HG02973 (cell line): ENCODE measurements around the gene IKZF1.

Experiments used
- ATAC-seq: cut with Tn5 transposase; IDR thresholded peaks from one replicate; pipeline ENCODE4 v1.9.1; 2021; ENCODE audit warnings: moderate library complexity; ENCODE audit not compliant: unreplicated experiment

IKZF1 gene

GRCh38 chr7:50404392-50404791 lies 99.9 kb downstream of the IKZF1 start:
- ATAC-seq: no peak

DNA sequence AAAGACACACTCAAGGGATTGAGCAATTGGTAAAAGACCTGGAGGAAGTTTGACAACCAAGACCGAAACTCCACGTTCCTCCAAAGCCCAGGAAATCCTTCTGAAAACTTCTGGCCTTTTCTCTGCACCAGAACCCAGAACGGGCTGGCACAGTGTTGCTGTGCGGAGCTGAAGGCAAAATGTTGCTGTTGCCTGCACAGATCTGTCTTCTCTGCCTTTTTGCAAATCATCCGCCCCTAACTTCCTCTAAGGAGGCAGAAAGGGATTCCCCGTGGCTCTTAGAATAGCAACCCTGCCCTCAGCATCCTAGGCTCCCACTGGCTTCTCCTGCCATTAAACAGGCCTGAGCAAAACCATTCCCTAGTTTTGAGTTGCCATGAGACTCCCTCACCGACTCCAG lies 100.7 kb downstream of the IKZF1 start:
- no peak for ATAC-seq

DNA sequence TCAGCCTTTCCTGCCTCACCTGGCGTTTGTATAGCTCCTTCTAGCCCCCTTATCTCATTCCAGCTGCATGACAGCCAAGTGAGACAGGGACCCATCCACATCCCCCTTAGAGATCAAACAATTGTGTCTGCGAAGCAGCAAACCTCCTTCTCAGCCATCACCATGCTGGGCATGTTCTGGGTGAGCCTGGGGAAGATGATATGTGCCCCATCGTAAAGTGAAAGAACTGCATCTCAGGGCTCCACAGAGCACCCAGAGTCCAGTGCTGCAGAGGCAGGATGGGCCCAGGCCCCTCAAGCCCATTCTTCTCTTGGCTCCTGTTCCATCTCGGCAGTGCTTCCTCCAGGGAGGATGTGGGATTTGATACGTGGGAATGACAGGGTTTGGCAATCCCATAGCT lies 102.4 kb downstream of the IKZF1 start:
- no peak for ATAC-seq

GRCh38 chr7:50409856-50410745 lies 105.6 kb downstream of the IKZF1 start:
- ATAC-seq: peak; percentile 50

GRCh38 chr7:50411332-50411731 lies 106.8 kb downstream of the IKZF1 start:
- ATAC-seq: no peak

GRCh38 chr7:50412973-50413372 lies 108.5 kb downstream of the IKZF1 start:
- no peak for ATAC-seq

- ATAC-seq: no peak
Observed at GRCh38 chr7:50413561-50413960, 109.0 kb downstream of the IKZF1 start.

- no peak for ATAC-seq
Observed at GRCh38 chr7:50415844-50416364, 111.4 kb downstream of the IKZF1 start.

- peak; percentile 80 for ATAC-seq
Observed at GRCh38 chr7:50416527-50417182, 112.1 kb downstream of the IKZF1 start.

GRCh38 chr7:50418086-50418515 lies 113.6 kb downstream of the IKZF1 start:
- ATAC-seq: peak; percentile 80

DNA sequence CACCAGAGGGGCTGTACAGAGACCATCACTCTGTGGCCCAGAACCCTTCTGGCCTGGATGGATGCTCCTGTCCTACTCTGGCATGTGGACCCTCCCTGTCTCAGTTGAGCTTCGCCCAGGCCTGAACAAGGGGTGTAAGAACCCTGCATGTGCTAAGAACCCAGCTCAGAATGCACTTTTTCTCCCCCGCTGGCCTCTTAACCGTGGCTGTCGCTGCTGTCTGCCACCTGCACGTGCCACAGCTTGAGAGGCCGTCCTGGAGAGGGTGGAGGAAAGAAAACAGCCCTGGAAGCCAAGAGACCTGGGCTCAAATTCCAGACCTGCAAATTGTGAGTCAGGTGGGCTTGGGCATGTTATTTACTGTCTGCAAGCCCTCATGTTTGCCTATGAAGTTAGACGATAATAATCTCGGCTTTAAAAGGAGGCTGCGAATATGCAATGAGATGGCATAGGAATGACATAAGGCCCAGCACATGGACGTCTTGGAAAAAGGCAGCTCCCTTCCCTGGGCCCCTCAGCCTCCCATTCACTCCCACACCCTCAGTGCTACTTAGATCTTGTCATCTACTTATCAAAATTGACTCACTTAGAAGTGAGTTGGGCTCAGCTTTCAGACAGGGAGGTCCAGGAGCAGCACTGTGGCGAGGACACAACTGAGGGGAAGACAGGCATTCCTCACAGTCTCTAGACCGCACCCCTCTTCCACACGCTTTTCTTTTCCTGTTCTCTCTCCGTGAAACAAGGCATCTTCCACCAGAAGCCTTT lies 114.2 kb downstream of the IKZF1 start:
- ATAC-seq: no peak

GRCh38 chr7:50421043-50421442 lies 116.5 kb downstream of the IKZF1 start:
- ATAC-seq: no peak

- no peak for ATAC-seq
Observed at GRCh38 chr7:50422858-50423257, 118.3 kb downstream of the IKZF1 start.

DNA sequence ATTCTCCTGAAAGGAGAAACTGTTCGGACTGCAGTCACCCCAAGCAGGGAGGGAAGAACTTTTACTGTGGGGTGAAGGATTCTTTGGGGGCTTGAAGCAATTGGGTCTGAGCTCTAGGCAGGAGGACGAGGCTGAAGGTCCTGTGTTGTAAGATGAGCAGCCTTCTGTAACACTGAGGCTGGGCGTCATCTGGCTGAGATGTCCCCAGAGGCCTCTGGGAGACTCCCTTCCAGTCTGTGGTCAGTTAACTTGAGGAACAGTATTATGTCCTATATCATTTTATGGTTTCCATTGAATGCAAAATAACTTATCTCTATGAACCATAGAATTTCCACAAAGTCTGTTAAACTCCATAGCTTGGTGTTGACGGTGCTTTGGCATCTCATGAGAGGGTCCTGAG lies 119.3 kb downstream of the IKZF1 start:
- ATAC-seq: no peak

DNA sequence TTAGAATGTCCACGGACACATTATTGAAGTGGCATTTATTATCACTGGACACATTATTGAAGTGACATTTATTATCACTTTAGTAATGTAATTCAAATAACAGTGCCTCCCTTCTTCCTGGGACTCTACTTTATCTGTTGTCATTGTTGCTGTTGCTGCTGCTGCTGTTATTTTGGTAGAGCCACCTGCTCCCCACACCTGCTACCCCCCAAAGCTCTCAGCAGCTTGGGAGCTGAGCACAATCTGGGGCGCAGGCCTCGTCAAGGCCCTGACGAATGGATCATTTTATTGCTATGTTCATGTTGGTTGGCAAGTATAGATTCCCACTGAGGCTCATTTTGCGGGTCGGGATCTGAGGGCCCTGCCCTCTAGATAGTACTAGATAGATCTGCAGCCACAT lies 120.8 kb downstream of the IKZF1 start:
- ATAC-seq: no peak

DNA sequence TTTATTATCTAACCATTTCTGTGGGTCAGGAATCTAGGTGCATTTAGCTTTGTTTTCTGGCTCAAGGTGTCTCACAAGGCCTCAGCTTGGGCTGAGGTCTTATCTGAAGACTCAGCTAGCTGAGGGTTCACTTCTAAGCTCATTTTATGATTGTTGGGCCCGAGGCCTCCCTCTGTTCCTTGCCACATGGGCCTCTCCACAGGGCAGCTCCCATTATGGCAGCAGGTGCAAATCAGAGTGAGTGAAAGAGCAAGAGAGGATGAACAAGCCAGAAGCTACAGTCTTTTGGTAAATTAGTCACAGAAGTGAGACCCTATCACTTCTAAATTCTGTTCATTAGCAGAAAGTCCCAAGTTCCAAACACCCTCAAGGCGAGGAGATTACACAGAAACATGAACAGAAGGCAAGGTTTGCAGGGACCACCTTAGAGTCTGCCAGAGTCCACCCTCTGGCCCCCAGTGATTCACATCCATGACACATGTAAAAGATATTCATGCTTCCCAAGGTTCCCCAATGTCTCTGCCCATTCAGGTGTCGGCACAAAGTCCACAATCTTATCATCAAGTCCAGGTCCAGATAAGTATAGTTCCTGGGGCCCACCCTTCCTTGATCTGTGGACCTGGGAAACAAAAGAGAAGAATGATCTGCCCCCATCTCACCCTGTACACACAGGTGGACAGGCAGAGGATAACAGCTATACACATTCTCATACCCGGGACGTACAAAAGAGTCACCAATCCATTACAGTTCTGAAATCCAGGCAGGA lies 121.9 kb downstream of the IKZF1 start:
- no peak for ATAC-seq

DNA sequence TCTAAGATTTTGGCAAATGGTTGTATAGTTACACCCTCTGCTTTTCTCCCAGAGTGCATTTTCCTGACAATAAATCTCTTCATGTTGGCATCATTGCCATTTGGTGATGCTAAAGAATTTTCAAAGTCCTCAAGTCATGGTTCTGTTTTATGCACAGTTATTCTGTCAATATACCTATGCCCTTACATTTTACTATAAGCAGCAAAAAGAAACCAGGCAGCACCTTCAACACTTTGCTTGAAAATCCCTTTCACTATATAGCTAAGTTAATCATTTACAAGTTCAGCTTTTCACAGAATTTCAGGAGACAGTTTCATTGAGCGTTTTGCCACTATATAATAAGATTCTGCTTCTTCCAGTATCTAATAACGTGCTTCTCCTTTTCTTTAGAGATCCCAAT lies 123.0 kb downstream of the IKZF1 start:
- ATAC-seq: no peak

DNA sequence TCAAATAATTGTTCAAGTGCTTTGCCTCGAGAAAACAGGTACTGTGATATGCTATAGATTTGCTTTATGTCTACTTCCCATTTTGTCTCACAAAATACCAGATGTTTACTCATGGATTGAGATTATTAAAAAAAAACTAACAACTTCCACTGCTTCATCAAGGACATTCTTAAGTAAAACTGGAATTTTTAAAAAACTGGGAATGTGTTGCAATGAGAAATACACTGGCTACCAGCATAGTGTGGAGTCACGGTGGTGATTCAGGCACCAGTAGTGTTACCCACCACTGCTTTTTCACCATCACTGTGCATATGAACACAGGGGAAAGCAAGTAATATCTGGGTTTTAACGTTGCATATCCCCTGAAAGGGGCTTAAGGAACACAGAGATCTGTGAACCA lies 124.4 kb downstream of the IKZF1 start:
- ATAC-seq: no peak

GRCh38 chr7:50431316-50431715 lies 126.8 kb downstream of the IKZF1 start:
- ATAC-seq: no peak

DNA sequence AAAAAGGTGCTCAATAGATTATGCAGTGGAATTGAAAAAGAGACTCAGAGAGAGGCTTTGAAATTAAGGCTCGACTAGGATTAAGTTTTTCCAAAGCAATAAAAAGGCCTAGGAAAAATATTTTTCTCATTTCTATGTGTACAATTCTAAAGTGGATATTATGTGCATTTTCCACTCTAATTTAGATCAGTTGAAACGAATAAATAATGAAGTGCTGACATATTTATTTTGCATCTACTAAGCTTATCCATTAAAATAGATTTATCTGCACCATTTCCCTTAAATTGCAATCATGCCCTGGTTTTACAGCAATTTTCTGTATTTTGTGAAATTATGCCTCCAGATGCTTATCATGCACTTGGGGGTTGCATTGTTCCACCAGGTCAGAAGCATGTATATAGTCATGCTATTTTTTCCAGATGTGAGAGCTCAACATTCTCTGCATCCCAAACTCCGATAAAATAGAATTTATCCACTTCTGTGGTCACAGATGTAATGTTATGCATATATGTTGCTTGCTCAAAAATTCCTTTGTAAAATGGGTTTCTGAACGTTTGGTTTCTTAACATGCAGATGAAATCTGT lies 127.3 kb downstream of the IKZF1 start:
- no peak for ATAC-seq
